ENCODE measurements around the gene MMEL1. TPM values are rescaled to one million over a fixed set of nuclear protein-coding genes. Genes with fewer than 3 reads are reported as not detected.

MMEL1 gene
- total and polyA plus RNA-seq, 2 donors (not counting 1 experiment from before 2014, with no cell fraction given) = 0.33 to 0.60 TPM

GRCh38 chr1:2574350-2574749 lies 58.5 kb downstream of the MMEL1 start:
- Histone ChIP-seq H2AFZ (ENCODE audit: low read length) (no peak overlapping the region), H3K4me2 (ENCODE audit: extremely low read depth, insufficient read depth, low read length) (no peak overlapping the region), H3K79me2 (ENCODE audit: control insufficient read depth, insufficient read depth, low read length) (no peaks in the 10 kb centered on the region), H3K9me3 (ENCODE audit: control insufficient read depth, insufficient read depth, low read depth, low read length) (no peaks in the 10 kb centered on the region), H3K36me3 (ENCODE audit: control insufficient read depth, insufficient read depth, low read length) (no peaks in the 10 kb centered on the region), H3K4me3 (replicated peaks in 1 of 4; ENCODE audit: control extremely low read depth in 1 of 4, insufficient read depth in 1 of 4, low read depth in 3 of 4, low read length in 4 of 4) (no peak overlapping the region), H4K20me1 (ENCODE audit: control insufficient read depth, extremely low read depth, insufficient read depth, low read length) (no peaks in the 10 kb centered on the region), H3K27me3 (ENCODE audit: control insufficient read depth, insufficient read depth, low read length) (peaks cover 6% of the 10 kb centered on the region), H3K9ac (ENCODE audit: insufficient read depth, low read length) (no peak overlapping the region), H3K4me1 (ENCODE audit: control insufficient read depth, extremely low read depth, insufficient read depth, low read length) (peaks cover 2% of the 10 kb centered on the region), H3K27ac (ENCODE audit: insufficient read depth, low read length) (no peak overlapping the region)
- no peak for TF ChIP-seq CTCF (conservative IDR thresholded peaks at IDR 0.05 in 1 of 2, IDR thresholded peaks at IDR 0.05 in 1 of 2; ENCODE audit: low read depth in 1 of 2, low read length in 2 of 2)
- peak in 1 of 2 donors; percentile 9 for DNase-seq (ENCODE audit: low read depth in 2 of 2)

DNA sequence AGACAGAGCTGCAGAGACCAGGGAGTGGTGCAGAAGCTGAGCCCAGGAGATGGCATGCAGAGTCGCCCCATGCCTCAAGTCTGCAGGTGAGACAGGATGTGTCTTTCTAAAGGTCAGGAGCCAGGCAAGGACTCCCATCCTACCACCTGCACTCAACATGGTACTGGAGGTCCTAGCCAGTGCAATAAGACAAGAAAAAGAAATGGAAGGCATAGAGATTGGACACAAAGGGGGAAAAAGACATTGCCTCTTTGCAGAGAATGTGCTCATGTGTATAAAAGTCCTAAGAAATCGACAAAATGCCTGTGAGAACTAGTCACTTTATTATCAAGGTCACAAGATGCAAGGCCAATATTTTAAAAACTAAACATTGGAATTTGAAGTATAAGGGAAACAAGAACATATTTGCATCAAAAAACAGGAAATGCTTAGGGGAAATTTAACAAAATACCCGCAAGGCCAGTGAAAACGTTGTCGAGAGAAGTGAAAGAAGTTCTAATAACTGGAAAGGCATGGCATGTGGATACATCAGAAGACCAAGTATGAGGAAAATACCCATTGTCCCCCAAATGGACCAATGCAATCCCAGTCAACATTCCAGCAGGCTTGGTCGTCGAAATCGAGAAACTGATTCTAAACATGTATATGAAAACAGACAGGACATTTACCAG lies 59.4 kb downstream of the MMEL1 start:
- no peak for DNase-seq (ENCODE audit: low read depth in 2 of 2)
- H3K27me3 ChIP-seq (ENCODE audit: control insufficient read depth, insufficient read depth, low read length) = peaks cover 6% of the 10 kb centered on the region
- H3K79me2 ChIP-seq (ENCODE audit: control insufficient read depth, insufficient read depth, low read length) = no peaks in the 10 kb centered on the region
- no peaks in the 10 kb centered on the region for H4K20me1 ChIP-seq (ENCODE audit: control insufficient read depth, extremely low read depth, insufficient read depth, low read length)
- H3K36me3 ChIP-seq (ENCODE audit: control insufficient read depth, insufficient read depth, low read length) = no peaks in the 10 kb centered on the region
- H2AFZ ChIP-seq (ENCODE audit: low read length) = no peak overlapping the region
- H3K4me3 ChIP-seq (replicated peaks in 1 of 4; ENCODE audit: control extremely low read depth in 1 of 4, insufficient read depth in 1 of 4, low read depth in 3 of 4, low read length in 4 of 4) = no peak overlapping the region
- peaks cover 2% of the 10 kb centered on the region for H3K4me1 ChIP-seq (ENCODE audit: control insufficient read depth, extremely low read depth, insufficient read depth, low read length)
- no peaks in the 10 kb centered on the region for H3K9me3 ChIP-seq (ENCODE audit: control insufficient read depth, insufficient read depth, low read depth, low read length)
- no peak overlapping the region for H3K4me2 ChIP-seq (ENCODE audit: extremely low read depth, insufficient read depth, low read length)
- no peak overlapping the region for H3K9ac ChIP-seq (ENCODE audit: insufficient read depth, low read length)
- TF ChIP-seq CTCF (conservative IDR thresholded peaks at IDR 0.05 in 1 of 2, IDR thresholded peaks at IDR 0.05 in 1 of 2; ENCODE audit: low read depth in 1 of 2, low read length in 2 of 2) (no peak), EZH2 (IDR thresholded peaks at IDR 0.05; ENCODE audit: low read length, missing control alignments) (no peak)
- no peak overlapping the region for H3K27ac ChIP-seq (ENCODE audit: insufficient read depth, low read length)

- H4K20me1 ChIP-seq (ENCODE audit: control insufficient read depth, extremely low read depth, insufficient read depth, low read length) = no peaks in the 10 kb centered on the region
- no peak overlapping the region for H3K4me2 ChIP-seq (ENCODE audit: extremely low read depth, insufficient read depth, low read length)
- H3K27me3 ChIP-seq (ENCODE audit: control insufficient read depth, insufficient read depth, low read length) = peaks cover 6% of the 10 kb centered on the region
- no peaks in the 10 kb centered on the region for H3K36me3 ChIP-seq (ENCODE audit: control insufficient read depth, insufficient read depth, low read length)
- H3K79me2 ChIP-seq (ENCODE audit: control insufficient read depth, insufficient read depth, low read length) = no peaks in the 10 kb centered on the region
- no peak overlapping the region for H2AFZ ChIP-seq (ENCODE audit: low read length)
- TF ChIP-seq EZH2 (IDR thresholded peaks at IDR 0.05; ENCODE audit: low read length, missing control alignments) = no peak
- no peak for TF ChIP-seq CTCF (conservative IDR thresholded peaks at IDR 0.05 in 1 of 2, IDR thresholded peaks at IDR 0.05 in 1 of 2; ENCODE audit: low read depth in 1 of 2, low read length in 2 of 2)
- H3K9ac ChIP-seq (ENCODE audit: insufficient read depth, low read length) = no peak overlapping the region
- DNase-seq (ENCODE audit: low read depth in 2 of 2) = no peak
- H3K27ac ChIP-seq (ENCODE audit: insufficient read depth, low read length) = no peak overlapping the region
- no peaks in the 10 kb centered on the region for H3K9me3 ChIP-seq (ENCODE audit: control insufficient read depth, insufficient read depth, low read depth, low read length)
- H3K4me1 ChIP-seq (ENCODE audit: control insufficient read depth, extremely low read depth, insufficient read depth, low read length) = no peaks in the 10 kb centered on the region
- no peak overlapping the region for H3K4me3 ChIP-seq (replicated peaks in 1 of 4; ENCODE audit: control extremely low read depth in 1 of 4, insufficient read depth in 1 of 4, low read depth in 3 of 4, low read length in 4 of 4)
Observed at GRCh38 chr1:2571348-2571747, 61.5 kb downstream of the MMEL1 start.

All from fibroblast of lung (primary cell).